Erythroblast (primary cell): Measurements from ENCODE around the gene ICAM2.

ENCODE experiments used
- GATA1 ChIP-seq: IDR thresholded peaks from 2 replicates; pipeline ENCODE4 v1.6.1; 2011; ENCODE audit warnings: low read depth, mild to moderate bottlenecking, control low read depth, low read length, moderate library complexity
- POLR2A ChIP-seq: IDR thresholded peaks from 2 replicates; pipeline ENCODE4 v1.6.1; 2011; ENCODE audit warnings: mild to moderate bottlenecking, low read length

GRCh38 chr17:63991611-63992010 is 28.8 kb downstream of the ICAM2 start:
- no peak for TF ChIP-seq POLR2A
- no peak for TF ChIP-seq GATA1
